HG02885 (cell line): ENCODE results near the gene ARFGEF3.

Experiments used
- ATAC-seq: cut with Tn5 transposase; IDR thresholded peaks from one replicate; pipeline ENCODE4 v1.9.1; 2021; ENCODE audit warnings: mild to moderate bottlenecking; ENCODE audit not compliant: unreplicated experiment, poor library complexity

The ARFGEF3 gene

DNA sequence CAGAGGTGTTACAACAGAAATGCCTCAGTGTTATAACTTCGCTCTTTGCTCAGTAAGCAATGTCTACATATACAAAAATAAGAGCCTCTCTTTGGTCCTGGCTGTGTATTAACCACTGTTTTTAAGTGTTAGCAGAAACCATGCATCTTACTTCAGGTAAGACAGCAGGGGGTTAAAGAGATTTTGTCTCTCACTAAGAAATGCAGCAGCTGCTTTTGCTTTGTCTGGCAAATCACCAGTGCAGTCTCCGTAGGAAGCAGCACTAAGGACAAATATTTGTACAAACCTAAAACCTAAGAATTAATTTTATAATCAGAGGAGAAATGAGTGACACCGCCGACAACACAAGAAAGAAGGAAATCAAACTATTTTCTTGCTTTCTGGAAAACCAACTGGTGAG is 216.7 kb downstream of the ARFGEF3 start:
- ATAC-seq = no peak

DNA sequence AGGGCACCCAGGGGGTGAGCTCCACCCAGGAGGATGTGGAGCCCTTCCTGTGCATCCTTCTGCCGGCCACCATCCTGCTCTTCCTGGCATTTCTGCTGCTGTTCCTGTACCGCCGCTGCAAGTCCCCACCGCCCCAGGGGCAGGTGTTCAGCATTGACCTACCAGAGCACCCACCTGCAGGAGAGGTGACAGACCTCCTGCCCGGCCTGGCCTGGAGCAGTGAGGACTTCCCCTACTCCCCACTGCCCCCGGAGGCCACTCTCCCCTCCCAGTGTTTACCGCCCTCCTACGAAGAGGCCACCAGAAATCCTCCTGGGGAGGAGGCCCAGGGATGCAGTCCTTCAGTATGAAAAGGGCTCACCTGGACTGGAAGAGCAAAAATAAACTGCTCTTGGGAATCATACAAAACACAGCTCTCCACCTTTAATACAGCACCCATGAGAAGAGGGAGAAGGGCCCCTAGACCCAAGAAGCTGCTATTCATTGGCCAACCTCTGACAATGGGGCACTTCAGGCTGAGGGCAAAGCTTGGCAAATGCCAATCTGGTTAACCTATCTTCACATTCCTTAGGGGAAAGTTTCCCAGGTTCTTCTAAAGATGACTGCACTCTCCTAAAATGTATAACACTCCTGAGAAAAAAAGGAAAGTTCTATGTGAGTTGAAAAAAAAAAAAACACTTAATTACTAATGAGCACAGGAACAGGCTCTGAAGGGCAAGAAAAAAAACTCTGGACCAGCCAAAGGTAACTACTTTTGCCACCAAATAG is 220.9 kb downstream of the ARFGEF3 start:
- no peak for ATAC-seq

DNA sequence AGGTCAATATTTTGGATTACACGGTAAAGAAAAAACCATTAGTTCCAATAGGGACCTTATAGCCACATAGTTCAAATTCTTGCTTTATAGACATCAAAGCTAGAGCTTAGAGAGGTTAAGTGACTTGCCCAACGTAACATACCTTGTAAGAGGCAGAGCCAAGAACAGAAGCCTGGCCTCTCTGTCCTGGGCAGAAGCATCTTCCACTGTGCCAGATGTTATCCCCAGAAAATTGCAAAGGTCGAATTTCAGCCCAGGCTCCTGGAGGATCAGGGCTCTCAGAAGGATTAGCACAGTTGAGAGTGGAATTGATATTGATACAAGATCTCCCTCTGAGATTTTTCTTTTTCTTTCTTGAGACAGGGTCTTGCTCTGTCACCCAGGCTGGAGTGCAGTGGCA is 222.0 kb downstream of the ARFGEF3 start:
- no peak for ATAC-seq

DNA sequence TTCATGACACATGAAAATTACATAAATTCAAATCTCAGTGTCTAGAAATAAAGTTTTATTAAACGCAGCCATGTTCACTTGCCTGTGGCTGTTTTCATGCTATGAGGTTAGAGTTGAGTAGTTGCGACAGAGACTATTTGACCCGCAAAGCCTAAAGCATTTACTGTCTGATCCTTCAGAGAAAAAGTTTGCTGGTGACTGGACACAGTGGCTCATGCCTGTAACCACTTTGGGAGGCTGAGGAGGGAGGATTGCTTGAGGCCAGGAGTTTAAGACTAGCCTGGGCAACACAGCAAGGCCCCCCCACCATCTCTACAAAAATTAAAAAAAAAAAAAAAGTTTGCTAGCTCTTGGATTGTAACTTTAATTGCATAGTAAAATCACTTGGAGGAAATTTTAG is 225.2 kb downstream of the ARFGEF3 start:
- ATAC-seq = no peak

DNA sequence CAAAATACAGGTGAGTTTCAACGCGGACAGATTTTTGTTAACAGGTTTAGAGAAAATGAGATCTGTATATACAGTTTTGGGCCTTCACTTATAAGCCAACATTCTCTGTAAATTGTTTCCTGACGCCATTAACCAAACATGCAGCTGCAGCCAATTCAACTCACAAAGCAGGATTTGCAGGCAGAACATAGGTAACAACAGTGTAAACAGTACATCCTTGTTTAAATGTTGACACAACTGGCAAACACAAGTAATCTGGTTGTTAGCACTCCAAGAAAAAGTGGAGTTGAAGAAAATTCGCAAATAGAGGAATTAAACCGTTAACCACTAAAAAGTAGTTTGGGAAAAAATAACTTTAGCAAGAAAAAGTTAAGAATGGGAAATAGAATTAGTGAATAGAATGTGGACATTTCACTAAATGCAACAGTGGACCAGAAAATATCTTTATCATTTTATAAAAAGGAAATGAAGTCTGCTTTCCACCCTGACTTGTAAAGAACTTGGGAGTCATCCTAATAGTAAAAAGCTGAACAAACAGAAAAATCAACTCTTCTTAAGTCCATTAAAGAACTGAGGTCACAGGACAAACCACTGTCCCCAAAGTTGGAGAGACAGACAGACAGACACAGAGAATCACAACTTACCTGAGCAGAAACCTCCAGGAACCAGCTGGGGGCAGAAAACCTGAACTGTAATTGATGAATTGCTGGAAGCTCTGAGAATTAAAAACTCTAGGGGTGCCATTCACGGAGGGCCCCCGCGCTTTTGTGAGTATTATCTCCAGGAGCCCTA is 226.0 kb downstream of the ARFGEF3 start:
- no peak for ATAC-seq

DNA sequence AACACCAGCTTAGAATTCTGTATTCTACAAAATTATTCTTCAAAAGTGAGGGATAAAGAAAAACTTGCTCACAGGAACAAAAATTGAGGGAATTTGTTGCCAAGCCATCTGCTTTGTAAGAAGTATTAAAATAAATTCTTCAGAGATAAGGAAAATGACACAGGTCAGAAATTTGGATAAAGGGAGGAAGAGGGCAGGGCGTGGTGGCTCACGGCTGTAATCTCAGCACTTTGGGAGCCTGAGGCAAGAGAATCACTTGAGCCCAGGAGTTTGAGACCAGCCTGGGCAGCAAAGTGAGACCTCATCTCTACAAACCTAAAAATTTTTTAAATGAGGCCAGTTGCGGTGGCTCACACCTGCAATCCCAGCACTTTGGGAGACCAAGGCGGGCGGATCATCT is 227.8 kb downstream of the ARFGEF3 start:
- ATAC-seq = no peak
